ENCODE measurements around the gene CDKN1C.

The CDKN1C gene

GRCh38 chr11:2878782-2879181, 6.8 kb downstream of the CDKN1C start:
- Mint-ChIP-seq H3K36me3 (ENCODE audit: insufficient read depth) (peaks cover 4% of the 10 kb centered on the region), H3K4me1 (peaks cover 6% of the 10 kb centered on the region), H3K9me3 (no peaks in the 10 kb centered on the region), H3K27me3 (peaks cover 8% of the 10 kb centered on the region), H3K27ac (ENCODE audit: low read depth) (no peak overlapping the region), H3K4me3 (no peak overlapping the region)
- ATAC-seq (replicated peaks; ENCODE audit: extremely low read depth, poor library complexity, severe bottlenecking) = no peak
- DNase-seq (ENCODE audit: low spot score in 2 of 2) = no peak

- H3K4me3 Mint-ChIP-seq = no peak overlapping the region
- H3K4me1 Mint-ChIP-seq = no peaks in the 10 kb centered on the region
- no peaks in the 10 kb centered on the region for H3K27me3 Mint-ChIP-seq
- ATAC-seq (replicated peaks; ENCODE audit: extremely low read depth, poor library complexity, severe bottlenecking) = no peak
- H3K27ac Mint-ChIP-seq (ENCODE audit: low read depth) = no peak overlapping the region
- DNase-seq (ENCODE audit: low spot score in 2 of 2) = no peak
- H3K9me3 Mint-ChIP-seq = no peaks in the 10 kb centered on the region
- no peaks in the 10 kb centered on the region for H3K36me3 Mint-ChIP-seq (ENCODE audit: insufficient read depth)
Measured at GRCh38 chr11:2877474-2877873, 8.1 kb downstream of the CDKN1C start.

GRCh38 chr11:2874963-2875362, 10.6 kb downstream of the CDKN1C start:
- peaks cover 8% of the 10 kb centered on the region for H3K4me1 Mint-ChIP-seq
- ATAC-seq (replicated peaks; ENCODE audit: extremely low read depth, poor library complexity, severe bottlenecking) = no peak

GRCh38 chr11:2870969-2871680, 14.4 kb downstream of the CDKN1C start:
- ATAC-seq (replicated peaks; ENCODE audit: extremely low read depth, poor library complexity, severe bottlenecking) (no peak), DNase-seq (ENCODE audit: low spot score in 2 of 2) (no peak)
- H3K36me3 Mint-ChIP-seq (ENCODE audit: insufficient read depth) = peaks cover 2% of the 10 kb centered on the region
- no peak overlapping the region for H3K4me3 Mint-ChIP-seq
- H3K27ac Mint-ChIP-seq (ENCODE audit: low read depth) = peak overlapping the region; percentile 9
- no peaks in the 10 kb centered on the region for H3K9me3 Mint-ChIP-seq
- peaks cover 8% of the 10 kb centered on the region for H3K4me1 Mint-ChIP-seq
- H3K27me3 Mint-ChIP-seq = peaks cover 40% of the 10 kb centered on the region

More at GRCh38 chr11:2874963-2875362, 10.6 kb downstream of the CDKN1C start:
- no peaks in the 10 kb centered on the region for H3K9me3 Mint-ChIP-seq
- peaks cover 2% of the 10 kb centered on the region for H3K36me3 Mint-ChIP-seq (ENCODE audit: insufficient read depth)
- no peak overlapping the region for H3K27ac Mint-ChIP-seq (ENCODE audit: low read depth)
- H3K27me3 Mint-ChIP-seq = peaks cover 22% of the 10 kb centered on the region
- no peak for DNase-seq (ENCODE audit: low spot score in 2 of 2)
- no peak overlapping the region for H3K4me3 Mint-ChIP-seq

GRCh38 chr11:2870460-2870859, 15.1 kb downstream of the CDKN1C start:
- Mint-ChIP-seq H3K9me3 (no peaks in the 10 kb centered on the region), H3K4me1 (peaks cover 8% of the 10 kb centered on the region), H3K4me3 (no peak overlapping the region), H3K27ac (ENCODE audit: low read depth) (no peak overlapping the region), H3K36me3 (ENCODE audit: insufficient read depth) (peaks cover 2% of the 10 kb centered on the region), H3K27me3 (peaks cover 43% of the 10 kb centered on the region)
- no peak for DNase-seq (ENCODE audit: low spot score in 2 of 2)
- ATAC-seq (replicated peaks; ENCODE audit: extremely low read depth, poor library complexity, severe bottlenecking) = no peak

GRCh38 chr11:2869561-2870427, 15.8 kb downstream of the CDKN1C start:
- ATAC-seq (replicated peaks; ENCODE audit: extremely low read depth, poor library complexity, severe bottlenecking) = no peak
- H3K27me3 Mint-ChIP-seq = peaks cover 49% of the 10 kb centered on the region
- no peak overlapping the region for H3K27ac Mint-ChIP-seq (ENCODE audit: low read depth)
- H3K4me3 Mint-ChIP-seq = no peak overlapping the region
- H3K4me1 Mint-ChIP-seq = peaks cover 8% of the 10 kb centered on the region
- DNase-seq (ENCODE audit: low spot score in 2 of 2) = no peak
- peaks cover 2% of the 10 kb centered on the region for H3K36me3 Mint-ChIP-seq (ENCODE audit: insufficient read depth)
- no peaks in the 10 kb centered on the region for H3K9me3 Mint-ChIP-seq

- no peak for DNase-seq (ENCODE audit: low spot score in 2 of 2)
Measured at GRCh38 chr11:2869134-2869526, 16.4 kb downstream of the CDKN1C start.

GRCh38 chr11:2868506-2869133, 17.0 kb downstream of the CDKN1C start:
- Mint-ChIP-seq H3K4me3 (no peak overlapping the region), H3K9me3 (no peaks in the 10 kb centered on the region), H3K27ac (ENCODE audit: low read depth) (no peak overlapping the region), H3K36me3 (ENCODE audit: insufficient read depth) (peaks cover 2% of the 10 kb centered on the region), H3K4me1 (peaks cover 8% of the 10 kb centered on the region), H3K27me3 (peaks cover 61% of the 10 kb centered on the region)
- ATAC-seq (replicated peaks; ENCODE audit: extremely low read depth, poor library complexity, severe bottlenecking) (no peak), DNase-seq (ENCODE audit: low spot score in 2 of 2) (no peak)

More at GRCh38 chr11:2869134-2869526, 16.4 kb downstream of the CDKN1C start:
- peaks cover 56% of the 10 kb centered on the region for H3K27me3 Mint-ChIP-seq
- no peak overlapping the region for H3K27ac Mint-ChIP-seq (ENCODE audit: low read depth)
- H3K4me3 Mint-ChIP-seq = no peak overlapping the region
- H3K9me3 Mint-ChIP-seq = no peaks in the 10 kb centered on the region
- no peak for ATAC-seq (replicated peaks; ENCODE audit: extremely low read depth, poor library complexity, severe bottlenecking)
- peaks cover 8% of the 10 kb centered on the region for H3K4me1 Mint-ChIP-seq
- peaks cover 2% of the 10 kb centered on the region for H3K36me3 Mint-ChIP-seq (ENCODE audit: insufficient read depth)

GRCh38 chr11:2867722-2868505, 17.7 kb downstream of the CDKN1C start:
- no peak overlapping the region for H3K4me3 Mint-ChIP-seq

GRCh38 chr11:2867142-2867541, 18.4 kb downstream of the CDKN1C start:
- no peak overlapping the region for H3K27ac Mint-ChIP-seq (ENCODE audit: low read depth)
- no peaks in the 10 kb centered on the region for H3K9me3 Mint-ChIP-seq
- no peak for ATAC-seq (replicated peaks; ENCODE audit: extremely low read depth, poor library complexity, severe bottlenecking)
- H3K4me1 Mint-ChIP-seq = peaks cover 8% of the 10 kb centered on the region
- no peak overlapping the region for H3K4me3 Mint-ChIP-seq
- H3K36me3 Mint-ChIP-seq (ENCODE audit: insufficient read depth) = peaks cover 4% of the 10 kb centered on the region
- no peak for DNase-seq (ENCODE audit: low spot score in 2 of 2)
- H3K27me3 Mint-ChIP-seq = peaks cover 66% of the 10 kb centered on the region

More at GRCh38 chr11:2867722-2868505, 17.7 kb downstream of the CDKN1C start:
- Mint-ChIP-seq H3K27ac (ENCODE audit: low read depth) (no peak overlapping the region), H3K27me3 (peaks cover 66% of the 10 kb centered on the region), H3K9me3 (no peaks in the 10 kb centered on the region), H3K4me1 (peaks cover 8% of the 10 kb centered on the region), H3K36me3 (ENCODE audit: insufficient read depth) (peaks cover 4% of the 10 kb centered on the region)
- DNase-seq (ENCODE audit: low spot score in 2 of 2) = no peak
- no peak for ATAC-seq (replicated peaks; ENCODE audit: extremely low read depth, poor library complexity, severe bottlenecking)

- Mint-ChIP-seq H3K36me3 (ENCODE audit: insufficient read depth) (peaks cover 1% of the 10 kb centered on the region), H3K27ac (ENCODE audit: low read depth) (no peak overlapping the region), H3K4me1 (peaks cover 3% of the 10 kb centered on the region), H3K4me3 (no peak overlapping the region), H3K27me3 (peaks cover 66% of the 10 kb centered on the region), H3K9me3 (no peaks in the 10 kb centered on the region)
- DNase-seq (ENCODE audit: low spot score in 2 of 2) (no peak), ATAC-seq (replicated peaks; ENCODE audit: extremely low read depth, poor library complexity, severe bottlenecking) (no peak)
Measured at GRCh38 chr11:2865922-2866577, 19.5 kb downstream of the CDKN1C start.

- ATAC-seq (replicated peaks; ENCODE audit: extremely low read depth, poor library complexity, severe bottlenecking) (no peak), DNase-seq (ENCODE audit: low spot score in 2 of 2) (no peak)
- Mint-ChIP-seq H3K4me3 (no peak overlapping the region), H3K9me3 (no peaks in the 10 kb centered on the region), H3K4me1 (no peaks in the 10 kb centered on the region), H3K27me3 (peaks cover 66% of the 10 kb centered on the region), H3K27ac (ENCODE audit: low read depth) (no peak overlapping the region), H3K36me3 (ENCODE audit: insufficient read depth) (peaks cover 3% of the 10 kb centered on the region)
Measured at GRCh38 chr11:2864901-2865300, 20.7 kb downstream of the CDKN1C start.

Measured in central memory CD8-positive, alpha-beta T cell (primary cell).